Measurements from ENCODE around the gene HEXD.
"Not testable (repeated sequence)": the region's sequence is repeated elsewhere in the genome, so short reads cannot be mapped to it uniquely, and the experiment has no call there.

Gene HEXD

DNA sequence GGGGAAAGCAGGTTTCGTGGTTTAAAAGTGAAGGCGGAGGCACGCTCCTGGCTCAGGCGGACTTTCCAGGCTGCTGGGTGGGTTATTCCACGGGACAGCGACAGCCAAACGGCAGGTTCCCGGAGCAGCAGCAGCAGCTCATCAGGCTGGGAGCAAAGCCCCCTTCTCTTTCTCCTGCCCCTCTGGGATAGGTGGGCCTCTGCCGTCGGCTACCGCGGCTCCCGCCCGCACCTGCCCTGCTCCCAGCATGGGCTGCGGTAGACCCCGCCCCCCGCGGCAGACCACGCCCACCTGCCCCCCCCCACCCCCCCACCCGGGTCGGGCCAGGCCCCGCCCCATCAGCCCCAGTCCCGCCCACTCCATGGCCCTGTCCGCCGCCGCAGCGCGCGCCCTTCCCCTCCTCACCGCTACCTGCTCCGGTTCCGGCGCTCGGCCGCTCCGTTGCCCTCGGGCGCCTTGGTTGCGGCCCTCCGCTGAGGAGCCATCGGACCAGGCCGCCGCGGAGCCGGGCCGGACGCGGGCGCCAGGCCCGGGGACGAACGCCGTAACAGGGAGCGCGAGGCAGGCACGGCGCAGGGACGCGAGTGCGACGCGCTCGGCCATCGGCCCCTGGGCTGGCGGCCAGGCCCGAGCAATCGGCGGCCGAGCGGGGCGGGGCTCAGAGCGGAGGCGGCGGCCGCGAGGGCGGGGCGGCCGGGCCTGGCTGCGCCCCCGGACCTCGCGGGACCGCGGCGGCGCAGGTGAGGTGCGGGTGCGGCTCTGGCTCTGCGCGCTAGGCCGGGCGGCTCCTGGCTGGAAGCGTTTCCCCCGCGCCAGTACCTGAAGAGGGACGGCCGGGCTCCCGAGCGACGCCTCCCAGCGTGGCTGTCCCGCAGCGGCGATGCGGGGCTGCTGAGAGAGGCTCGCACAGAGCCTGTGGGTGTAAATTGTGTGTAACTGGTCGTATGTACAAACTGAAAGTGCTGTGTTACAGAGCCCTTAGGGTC, at the start of gene HEXD, which contains the start of gene OGFOD3:
TSS of gene HEXD (plus strand) at position 347 of the 986 bp plus-strand sequence. CDS start 1,453 bp downstream, outside the sequence.
TSS of gene OGFOD3 (minus strand) at position 586 of the 986 bp plus-strand sequence. CDS start at position 485, 101 bp downstream.
- DNase-seq = peak; percentile 87

DNA sequence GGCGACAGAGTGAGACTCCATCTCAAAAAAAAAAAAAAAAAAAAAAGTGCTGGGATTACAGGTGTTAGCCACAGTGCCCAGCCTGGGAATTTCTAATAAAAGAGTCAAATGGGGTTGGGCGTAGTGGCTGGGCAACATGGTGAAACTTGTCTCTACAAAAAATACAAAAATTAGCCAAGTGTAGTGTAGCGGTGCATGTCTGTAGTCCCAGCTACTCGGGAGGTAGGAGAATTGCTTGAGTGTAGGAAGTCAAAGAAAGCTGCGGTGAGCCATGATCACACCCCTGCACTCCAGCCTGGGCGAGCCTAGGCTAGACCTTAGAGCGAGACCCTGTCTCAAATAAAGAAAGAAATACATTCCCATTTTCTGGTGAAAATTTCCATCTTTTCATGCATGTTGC, 48.9 kb upstream of the HEXD start:
- DNase-seq = no peak

DNA sequence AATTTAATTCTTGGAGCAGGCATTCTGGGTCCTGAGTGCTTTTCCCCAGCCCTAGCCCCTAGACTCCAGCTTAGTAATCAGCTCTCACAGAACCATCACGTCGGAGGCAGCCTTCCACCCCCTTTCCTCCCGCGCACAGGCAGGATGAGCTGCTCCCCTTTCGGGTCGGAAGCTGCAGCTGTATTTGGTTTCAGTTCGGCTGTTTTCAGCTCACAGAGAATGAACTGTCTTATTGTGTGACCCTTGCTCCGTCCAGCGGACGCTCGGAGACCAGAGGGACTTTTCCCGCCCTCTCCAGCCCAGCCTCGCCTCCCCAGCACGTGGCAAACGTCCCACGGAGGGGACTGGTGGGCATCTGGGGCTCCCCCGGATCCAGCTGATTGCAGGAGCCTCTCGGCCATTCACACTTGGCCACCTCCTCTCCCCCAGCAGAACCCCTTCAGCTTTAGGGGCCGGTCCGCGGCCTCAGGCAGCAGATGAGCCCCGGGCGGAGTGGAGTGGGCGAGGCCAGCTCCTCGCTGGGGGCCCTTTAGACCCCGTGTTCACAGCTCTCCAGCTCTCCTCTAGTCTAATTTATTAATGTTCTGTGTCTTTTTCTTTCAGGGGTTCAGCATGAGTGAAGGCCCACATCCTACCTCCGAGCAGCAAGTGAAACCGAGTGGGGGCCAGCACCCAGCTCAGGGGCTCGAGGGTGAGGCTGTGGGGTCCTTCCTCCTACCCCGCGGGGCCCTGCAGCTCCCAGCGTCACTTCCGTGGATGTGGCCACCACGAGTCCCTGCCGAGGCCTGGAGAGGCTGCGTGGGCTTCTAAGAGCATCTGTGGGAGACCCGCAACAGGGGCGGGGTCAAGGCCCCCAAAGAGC, 47.4 kb upstream of the HEXD start:
- DNase-seq = no peak

DNA sequence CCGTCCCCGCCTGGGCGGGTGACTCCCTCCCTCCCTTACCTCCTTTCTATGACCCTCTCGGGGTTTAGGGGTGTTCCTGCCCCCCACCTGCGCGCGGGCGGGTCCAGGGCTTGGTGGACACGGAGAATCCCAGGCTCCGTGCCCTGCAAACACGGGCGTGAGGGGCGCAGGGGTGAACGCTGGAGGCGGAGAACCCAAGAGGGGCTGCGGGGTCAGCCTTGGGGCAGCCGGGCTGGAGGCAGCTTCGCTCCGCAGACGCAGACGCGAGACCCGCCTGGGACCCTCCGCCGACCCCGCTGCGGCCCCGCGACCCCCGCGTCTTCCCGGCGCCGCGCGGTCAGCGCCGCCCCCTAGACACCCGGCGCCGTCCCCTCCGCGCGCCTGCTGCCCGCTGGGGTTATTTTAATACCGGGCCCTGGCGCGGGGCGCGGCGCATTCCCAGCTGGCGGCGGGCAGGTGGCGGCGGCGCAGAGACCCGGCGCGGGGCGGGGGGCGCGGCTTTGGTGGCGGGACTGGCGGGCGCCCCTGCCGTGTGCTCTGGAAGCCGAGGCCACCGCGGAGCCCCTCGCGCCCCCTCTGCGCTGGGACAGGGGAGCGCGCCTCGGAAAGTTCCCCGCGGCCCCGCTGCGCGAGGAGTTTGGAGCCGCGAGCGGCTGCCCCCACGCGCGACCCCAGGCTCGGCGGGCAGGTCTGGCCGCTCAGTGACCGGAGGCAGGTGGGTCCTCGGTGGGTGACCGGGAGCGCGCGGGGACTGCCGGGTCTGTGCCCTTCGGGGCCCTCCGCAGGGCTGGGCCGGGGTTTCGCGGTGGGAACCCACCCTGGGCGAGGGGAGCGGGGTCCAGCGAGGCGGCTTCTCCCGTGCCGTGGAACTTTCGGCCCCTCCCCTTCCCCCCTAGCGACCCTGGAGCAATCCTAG, 46.6 kb upstream of the HEXD start, which contains the start of gene UTS2R:
TSS of gene UTS2R (plus strand) at position 433 of the 916 bp plus-strand sequence. CDS start 2,560 bp downstream, outside the sequence.
- peak; percentile 20 for DNase-seq

DNA sequence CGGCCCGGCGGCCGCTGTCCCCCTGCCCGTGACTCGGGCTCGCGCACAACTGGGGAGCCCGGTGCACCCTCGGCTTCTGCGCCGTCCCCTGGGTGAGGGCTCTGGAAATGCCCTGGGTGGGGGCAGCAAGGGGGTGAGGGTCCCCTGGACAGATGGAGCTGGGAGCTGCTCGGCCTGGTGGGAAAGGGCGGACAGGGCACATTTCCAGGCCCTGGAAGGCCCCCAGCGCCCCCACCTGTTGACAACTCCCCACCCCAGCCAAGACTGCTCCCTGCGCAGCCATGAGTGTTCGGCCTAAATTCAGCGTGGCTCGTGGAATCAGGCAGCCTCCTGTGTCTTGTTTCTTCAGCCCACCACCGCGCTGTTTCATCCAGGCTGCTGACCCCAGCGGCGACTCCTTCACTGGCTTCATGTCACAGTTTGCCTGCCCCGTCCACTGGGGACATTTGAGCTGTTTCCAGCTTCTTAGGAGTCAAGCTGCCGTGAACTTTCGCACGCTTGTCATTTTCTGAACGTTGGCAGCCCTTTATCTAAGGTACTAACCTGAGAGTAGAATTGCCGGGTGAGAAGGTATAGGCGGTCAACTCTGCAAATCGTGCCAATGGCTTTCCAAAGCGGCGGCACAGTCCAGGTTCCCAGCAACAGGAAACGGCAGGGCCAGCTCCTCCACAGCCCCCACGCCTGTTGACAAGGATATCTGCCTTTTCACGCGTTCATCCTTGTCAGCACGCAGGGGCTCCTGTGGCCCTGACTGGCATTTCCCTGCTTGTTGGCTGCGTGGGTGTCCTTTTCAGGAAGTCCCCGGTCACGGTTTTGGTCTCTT, 45.7 kb upstream of the HEXD start:
- DNase-seq = no peak

DNA sequence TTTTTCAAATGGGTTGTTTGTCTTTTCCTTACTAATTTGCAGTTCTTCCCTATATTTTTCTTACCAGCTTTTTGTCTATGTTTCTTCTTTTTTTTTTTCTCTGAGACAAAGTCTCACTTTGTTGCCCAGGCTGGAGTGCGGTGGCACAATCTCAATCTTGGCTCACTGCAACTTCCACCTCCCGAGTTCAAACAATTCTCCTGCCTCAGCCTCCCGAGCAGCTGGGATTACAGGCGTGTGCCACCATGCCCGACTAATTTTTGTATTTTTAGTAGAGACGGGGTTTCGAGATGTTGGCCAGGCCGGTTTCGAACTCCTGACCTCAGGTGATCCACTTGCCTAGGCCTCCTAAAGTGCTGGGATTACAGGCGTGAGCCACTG, 45.1 kb upstream of the HEXD start:
- DNase-seq = not testable (repeated sequence)

DNA sequence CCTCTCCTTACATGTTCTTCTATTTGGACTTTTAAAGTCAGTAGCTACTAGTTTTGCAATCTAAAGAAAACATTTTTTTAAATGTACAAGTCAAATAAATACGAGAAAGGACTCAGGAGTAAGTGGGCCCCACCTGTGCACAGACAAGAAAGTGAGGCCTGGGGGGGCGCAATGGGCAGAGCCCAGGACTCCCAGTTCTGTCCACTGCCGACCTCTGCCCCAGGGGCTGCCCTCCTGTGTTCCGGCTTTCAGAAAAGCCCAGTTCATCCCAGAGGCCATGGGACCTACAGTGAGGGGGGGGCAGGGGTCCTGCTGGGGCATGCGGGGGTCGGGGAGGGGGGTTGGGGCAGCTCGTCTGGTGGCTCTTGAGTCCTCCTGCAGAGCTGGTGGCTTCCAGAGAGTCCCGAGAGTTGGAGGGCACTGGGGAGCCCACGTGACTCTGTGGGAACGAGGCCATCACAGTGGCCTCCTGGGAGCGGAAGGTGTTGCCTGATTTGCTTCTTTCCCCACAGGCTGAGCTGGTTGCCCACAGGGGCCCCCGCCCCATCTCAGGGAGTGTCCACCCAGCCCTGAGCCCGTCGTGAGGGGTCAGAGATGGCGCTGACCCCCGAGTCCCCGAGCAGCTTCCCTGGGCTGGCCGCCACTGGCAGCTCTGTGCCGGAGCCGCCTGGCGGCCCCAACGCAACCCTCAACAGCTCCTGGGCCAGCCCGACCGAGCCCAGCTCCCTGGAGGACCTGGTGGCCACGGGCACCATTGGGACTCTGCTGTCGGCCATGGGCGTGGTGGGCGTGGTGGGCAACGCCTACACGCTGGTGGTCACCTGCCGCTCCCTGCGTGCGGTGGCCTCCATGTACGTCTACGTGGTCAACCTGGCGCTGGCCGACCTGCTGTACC, 44.2 kb upstream of the HEXD start:
- no peak for DNase-seq

DNA sequence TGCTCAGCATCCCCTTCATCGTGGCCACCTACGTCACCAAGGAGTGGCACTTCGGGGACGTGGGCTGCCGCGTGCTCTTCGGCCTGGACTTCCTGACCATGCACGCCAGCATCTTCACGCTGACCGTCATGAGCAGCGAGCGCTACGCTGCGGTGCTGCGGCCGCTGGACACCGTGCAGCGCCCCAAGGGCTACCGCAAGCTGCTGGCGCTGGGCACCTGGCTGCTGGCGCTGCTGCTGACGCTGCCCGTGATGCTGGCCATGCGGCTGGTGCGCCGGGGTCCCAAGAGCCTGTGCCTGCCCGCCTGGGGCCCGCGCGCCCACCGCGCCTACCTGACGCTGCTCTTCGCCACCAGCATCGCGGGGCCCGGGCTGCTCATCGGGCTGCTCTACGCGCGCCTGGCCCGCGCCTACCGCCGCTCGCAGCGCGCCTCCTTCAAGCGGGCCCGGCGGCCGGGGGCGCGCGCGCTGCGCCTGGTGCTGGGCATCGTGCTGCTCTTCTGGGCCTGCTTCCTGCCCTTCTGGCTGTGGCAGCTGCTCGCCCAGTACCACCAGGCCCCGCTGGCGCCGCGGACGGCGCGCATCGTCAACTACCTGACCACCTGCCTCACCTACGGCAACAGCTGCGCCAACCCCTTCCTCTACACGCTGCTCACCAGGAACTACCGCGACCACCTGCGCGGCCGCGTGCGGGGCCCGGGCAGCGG, 43.4 kb upstream of the HEXD start:
- DNase-seq = no peak

DNA sequence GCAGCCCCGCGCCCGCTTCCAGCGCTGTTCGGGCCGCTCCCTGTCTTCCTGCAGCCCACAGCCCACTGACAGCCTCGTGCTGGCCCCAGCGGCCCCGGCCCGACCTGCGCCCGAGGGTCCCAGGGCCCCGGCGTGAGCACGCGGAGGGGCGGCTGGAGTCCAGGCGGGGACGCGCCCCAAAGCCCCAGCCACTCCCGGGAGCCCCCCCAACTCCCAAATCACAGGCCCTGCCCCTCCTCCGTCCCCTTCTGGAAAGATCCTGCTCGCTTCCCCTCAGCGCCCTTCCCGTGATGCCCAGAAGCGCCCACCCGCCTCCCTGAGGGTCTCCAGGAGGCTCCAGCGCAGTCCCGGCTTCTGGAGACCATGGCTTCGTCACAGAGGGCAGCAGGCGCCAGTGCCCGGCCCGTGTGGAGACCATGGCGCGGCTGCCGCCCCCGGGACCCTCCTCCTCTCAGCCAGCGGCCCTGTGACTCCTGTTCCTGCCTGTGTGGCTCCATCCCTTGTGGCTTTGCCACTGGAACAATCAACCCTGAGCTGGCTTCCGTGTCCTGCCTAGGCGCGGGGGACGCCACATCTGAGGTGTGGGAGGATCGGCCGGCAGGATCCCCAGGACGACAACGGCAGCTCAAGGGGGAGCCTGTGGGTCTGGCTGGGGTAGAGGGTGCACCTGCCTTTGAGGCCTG, 42.6 kb upstream of the HEXD start:
- no peak for DNase-seq

DNA sequence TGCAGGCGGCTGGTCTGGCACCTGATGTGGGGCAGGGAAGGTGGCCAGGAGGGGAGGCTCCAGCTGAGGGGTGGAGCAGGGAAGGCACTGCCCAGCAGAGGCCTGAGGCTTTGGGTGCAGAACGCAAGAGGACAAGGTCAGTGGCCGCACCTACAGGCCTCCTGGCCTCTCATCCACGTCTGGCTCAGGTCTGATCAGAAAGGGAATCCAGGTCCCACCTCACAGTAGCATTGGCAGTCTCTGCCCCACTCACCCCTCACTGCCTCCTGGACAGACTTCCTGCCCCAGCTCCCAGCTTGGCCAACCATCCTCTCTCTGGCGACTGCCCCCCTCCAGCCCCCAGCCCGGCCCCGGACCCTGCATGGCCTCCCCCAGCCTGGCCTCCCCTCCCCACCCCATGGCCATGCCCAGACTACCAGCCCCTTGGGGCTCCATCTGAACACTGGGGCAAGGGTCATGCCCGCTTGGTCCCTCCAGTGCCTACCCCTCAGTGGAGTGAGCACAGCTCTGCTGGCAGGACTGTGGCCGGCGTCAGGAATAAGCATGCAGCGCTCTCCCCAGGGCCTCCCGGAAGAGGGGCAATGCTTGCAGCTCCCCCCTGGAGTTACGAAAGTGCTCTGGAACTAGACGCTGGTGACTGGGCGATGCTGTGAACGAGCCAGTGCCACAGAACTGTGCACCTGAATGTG, 42.0 kb upstream of the HEXD start:
- no peak for DNase-seq

DNA sequence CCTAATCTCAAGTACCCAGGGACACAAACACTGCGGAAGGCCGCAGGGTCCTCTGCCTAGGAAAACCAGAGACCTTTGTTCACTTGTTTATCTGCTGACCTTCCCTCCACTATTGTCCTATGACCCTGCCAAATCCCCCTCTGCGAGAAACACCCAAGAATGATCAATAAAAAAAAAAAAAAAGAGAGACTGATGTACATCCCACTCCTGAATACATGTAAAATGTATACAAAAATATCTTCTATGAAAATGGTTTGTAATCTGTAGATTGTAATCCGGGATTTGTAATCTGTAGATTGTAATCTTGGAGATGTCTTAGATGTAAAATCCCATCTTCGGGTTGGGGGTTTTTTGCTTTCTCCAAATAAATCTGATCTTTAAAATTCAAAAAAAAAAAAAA, 40.9 kb upstream of the HEXD start:
- DNase-seq = not testable (repeated sequence)

DNA sequence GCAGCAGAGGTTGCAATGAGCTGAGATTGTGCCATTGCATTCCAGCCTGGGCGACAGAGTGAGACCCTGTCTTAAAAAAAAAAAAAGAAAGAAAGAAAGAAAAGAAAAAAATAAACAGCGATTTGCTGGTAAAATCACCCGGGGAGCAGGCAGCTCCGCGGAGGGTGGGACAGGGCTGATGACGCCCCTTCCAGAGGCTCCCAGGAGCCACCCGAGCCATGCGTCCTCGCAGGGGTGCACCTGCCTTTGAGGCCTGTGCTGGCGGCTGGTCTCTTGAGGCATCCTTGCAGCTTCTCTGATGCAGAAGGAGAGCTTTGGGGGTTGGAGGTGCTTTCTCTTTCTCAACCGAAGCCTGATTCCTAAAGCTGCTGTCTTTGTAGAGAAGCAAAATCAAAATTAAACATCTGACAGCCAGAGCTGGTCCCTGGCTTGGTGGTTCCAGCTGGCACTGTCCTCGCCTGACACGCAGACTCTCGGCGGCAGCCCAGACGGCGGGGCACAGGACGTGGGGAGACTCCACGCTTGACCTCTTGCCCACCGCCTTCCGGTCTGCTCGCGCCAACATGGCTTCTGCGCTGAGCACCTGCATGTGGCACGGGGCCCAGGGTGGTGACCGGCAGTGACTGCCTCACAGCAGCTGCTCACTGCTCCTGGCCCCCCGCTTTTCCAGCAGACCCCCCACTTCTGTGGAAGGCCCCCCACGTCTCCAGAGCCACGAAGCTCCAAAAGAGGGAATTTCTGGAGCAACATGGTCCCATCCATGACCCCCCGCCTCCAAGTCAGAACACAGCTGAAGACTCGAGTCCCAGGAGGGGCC, 40.0 kb upstream of the HEXD start:
- DNase-seq = no peak

DNA sequence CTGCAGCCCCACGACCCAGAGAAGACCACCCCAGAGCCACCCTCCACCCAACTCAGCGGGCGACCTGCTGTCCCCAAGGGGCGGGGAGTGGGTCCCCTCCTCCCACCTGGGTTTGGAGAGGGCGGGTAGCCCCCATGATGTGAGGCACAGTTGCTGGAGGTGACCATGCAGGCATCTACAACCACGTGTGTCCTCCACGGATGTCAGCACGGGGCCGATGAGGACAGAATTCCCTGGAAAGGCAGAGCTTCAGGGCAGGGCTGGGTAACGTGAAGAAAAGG, 39.5 kb upstream of the HEXD start:
- no peak for DNase-seq

DNA sequence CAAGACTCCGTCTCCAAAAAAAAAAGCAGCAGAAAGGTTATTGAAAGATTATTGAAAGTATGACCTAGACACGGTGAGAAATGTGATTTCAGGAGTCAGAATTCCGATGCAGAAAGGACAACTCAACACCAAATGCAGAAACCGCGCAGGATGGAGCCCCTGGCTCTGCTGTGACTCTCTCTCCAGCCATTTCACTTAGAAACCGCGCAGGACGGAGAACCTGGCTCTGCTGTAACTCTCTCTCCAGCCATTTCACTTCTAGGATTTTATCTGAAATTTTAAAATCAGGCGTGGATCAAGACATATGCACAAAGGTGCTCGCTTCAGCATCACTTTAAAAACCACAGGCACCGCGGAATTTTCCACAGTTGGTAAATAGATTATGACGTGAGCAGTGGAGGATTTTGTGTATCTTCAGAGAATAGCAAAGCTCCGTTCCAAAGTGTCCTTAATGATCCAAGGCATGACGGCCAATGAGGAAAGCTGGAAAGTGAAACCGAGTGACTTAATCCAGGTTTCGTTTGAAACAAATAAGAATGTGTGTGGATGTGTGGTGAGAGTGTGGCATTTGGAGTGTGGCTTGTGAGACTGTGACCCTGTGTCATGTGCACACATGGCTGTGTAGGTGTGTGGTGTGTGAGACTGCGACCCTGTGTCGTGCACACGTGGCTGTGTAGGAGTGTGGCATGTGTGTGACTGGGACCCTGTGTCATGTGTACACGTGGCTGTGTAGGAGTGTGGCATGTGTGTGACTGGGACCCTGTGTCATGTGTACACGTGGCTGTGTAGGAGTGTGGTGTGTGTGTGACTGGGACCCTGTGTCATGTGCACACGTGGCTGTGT, 37.1 kb upstream of the HEXD start:
- no peak for DNase-seq

DNA sequence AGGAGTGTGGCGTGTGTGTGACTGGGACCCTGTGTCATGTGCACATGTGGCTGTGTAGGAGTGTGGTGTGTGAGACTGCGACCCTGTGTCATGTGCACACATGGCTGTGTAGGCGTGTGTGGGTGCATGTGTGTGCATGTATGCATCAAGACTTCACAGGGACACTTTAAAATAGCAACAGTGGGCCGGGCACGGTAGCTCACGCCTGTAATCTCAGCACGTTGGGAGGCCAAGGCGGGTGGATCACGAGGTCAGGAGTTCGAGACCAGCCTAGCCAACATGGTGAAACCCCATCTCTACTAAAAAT, 36.5 kb upstream of the HEXD start:
- not testable (repeated sequence) for DNase-seq

DNA sequence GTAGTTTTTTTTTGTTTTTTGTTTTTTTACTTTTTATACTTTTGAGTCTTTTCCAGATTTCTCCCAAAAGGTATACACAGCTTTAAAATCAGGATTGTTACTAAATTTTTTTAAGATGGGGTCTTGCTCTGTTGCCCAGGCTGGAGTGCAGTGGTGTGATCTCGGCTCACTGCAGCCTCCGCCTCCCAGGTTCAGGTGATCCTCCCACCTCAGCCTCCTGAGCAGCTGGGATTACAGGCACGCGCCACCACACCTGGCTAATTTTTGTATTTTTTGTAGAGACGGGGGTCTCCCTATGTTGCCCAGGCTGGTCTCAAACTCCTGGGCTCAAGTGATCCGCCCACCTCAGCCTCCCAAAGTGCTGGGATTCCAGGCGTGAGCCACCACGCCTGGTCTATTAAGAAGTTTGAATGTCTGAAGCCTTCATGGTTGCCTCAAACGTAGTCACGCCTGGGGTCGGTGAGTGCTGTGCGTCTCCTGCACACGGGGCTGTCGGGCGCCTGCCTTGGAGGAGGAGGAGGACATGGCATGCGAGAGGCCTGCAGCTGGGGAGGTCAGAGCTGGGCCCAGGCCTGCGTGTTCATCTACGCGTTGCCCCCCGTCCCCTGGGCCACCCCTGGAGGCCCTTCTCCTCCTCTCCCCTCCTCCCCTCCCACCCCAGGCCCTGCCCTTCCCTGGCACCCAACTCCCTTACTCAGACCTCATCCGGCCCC, 35.8 kb upstream of the HEXD start:
- DNase-seq = not testable (repeated sequence)

All from NCI-H2171 (cell line).